ENCODE measurements around the gene ALKBH7. TPM values are rescaled to one million over a fixed set of nuclear protein-coding genes. Genes with fewer than 3 reads are reported as not detected.
"Not testable (repeated sequence)": the region's sequence is repeated elsewhere in the genome, so short reads cannot be mapped to it uniquely, and the experiment has no call there.

The ALKBH7 gene
- total RNA-seq, 2 experiments from 2014 or later: 75.3 to 78.7 TPM

DNA sequence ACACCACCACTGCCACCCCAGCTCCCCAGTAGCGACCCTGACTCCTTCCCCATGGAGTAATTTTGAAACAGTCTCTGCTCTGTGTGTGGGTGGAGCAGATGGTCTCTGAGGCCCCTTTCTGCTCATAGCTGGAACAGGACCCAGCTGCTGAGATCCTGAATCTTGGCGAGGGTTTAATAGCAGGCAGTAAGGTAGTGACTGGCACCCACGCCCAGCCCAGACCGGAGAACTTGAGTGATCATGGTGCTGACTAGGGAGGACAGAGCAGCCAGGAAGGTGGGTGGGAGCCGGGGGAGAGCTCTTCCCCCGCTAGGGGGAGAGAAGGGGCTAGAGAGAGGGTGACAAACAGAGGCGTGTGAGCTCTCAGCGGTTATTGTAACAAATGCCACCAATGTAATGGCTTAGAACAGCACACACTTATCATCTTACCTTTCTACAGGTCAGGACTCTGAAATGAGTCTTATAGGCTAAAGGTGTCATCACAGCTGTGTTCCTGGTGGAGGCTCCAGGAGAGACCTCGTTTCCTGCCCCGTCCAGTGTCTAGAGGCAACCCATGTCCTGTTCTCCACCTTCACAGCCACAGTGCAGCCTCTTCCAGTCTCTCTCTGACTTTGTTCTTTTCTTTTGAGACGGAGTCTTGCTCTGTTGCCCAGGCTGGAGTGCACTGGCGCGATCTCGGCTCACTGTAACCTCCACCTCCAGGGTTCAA lies 31.9 kb upstream of the ALKBH7 start:
- CTCF ChIA-PET: no interaction called here
- ATAC-seq (ENCODE audit: poor library complexity): no peak
- H3K27ac Mint-ChIP-seq: no peak overlapping the region

GRCh38 chr19:6343462-6343861 lies 29.1 kb upstream of the ALKBH7 start:
- H3K27ac ChIP-seq (ENCODE audit: low read depth in 1 of 2, low read length in 2 of 2): no peak overlapping the region
- no peak for DNase-seq
- ChIA-PET CTCF (no interaction called here), POLR2A (no interaction called here)
- no peaks in the 10 kb centered on the region for H3K27me3 ChIP-seq (ENCODE audit: control insufficient read depth in 1 of 2, insufficient read depth in 2 of 2, low read length in 2 of 2)
- H3K4me3 ChIP-seq (ENCODE audit: low read length): no peak overlapping the region
- no peaks in the 10 kb centered on the region for H3K4me1 ChIP-seq (ENCODE audit: insufficient read depth, low read length)
- Mint-ChIP-seq H3K27me3 (no peaks in the 10 kb centered on the region), H3K9me3 (no peaks in the 10 kb centered on the region), H3K36me3 (ENCODE audit: low read depth) (peaks cover 27% of the 10 kb centered on the region), H3K27ac (no peak overlapping the region), H3K4me3 (no peak overlapping the region), H3K4me1 (ENCODE audit: low read depth) (no peaks in the 10 kb centered on the region)
- intact Hi-C loops (cut with DNase I, micrococcal nuclease): no loop called here
- H3K9me3 ChIP-seq (ENCODE audit: control insufficient read depth in 1 of 2, insufficient read depth in 1 of 2, low read length in 2 of 2): no peaks in the 10 kb centered on the region
- peaks cover 24% of the 10 kb centered on the region for H3K36me3 ChIP-seq (ENCODE audit: insufficient read depth, low read length)
- ATAC-seq (ENCODE audit: poor library complexity): no peak
- no peak for TF ChIP-seq CTCF (IDR thresholded peaks at IDR 0.05)

More for the DNA sequence above, 31.9 kb upstream of the ALKBH7 start:
- H3K4me1 ChIP-seq (ENCODE audit: insufficient read depth, low read length): no peaks in the 10 kb centered on the region
- Mint-ChIP-seq H3K27me3 (no peaks in the 10 kb centered on the region), H3K36me3 (ENCODE audit: low read depth) (peaks cover 19% of the 10 kb centered on the region), H3K9me3 (no peaks in the 10 kb centered on the region), H3K4me3 (no peak overlapping the region), H3K4me1 (ENCODE audit: low read depth) (no peaks in the 10 kb centered on the region)
- peaks cover 9% of the 10 kb centered on the region for H3K36me3 ChIP-seq (ENCODE audit: insufficient read depth, low read length)
- H3K4me3 ChIP-seq (ENCODE audit: low read length): no peak overlapping the region
- H3K9me3 ChIP-seq (ENCODE audit: control insufficient read depth in 1 of 2, insufficient read depth in 1 of 2, low read length in 2 of 2): no peaks in the 10 kb centered on the region
- H3K27ac ChIP-seq (ENCODE audit: low read depth in 1 of 2, low read length in 2 of 2): no peak overlapping the region
- intact Hi-C loops (cut with DNase I, micrococcal nuclease): no loop called here
- TF ChIP-seq CTCF (IDR thresholded peaks at IDR 0.05): no peak
- no peaks in the 10 kb centered on the region for H3K27me3 ChIP-seq (ENCODE audit: control insufficient read depth in 1 of 2, insufficient read depth in 2 of 2, low read length in 2 of 2)
- POLR2A ChIA-PET: no interaction called here
- DNase-seq: no peak

DNA sequence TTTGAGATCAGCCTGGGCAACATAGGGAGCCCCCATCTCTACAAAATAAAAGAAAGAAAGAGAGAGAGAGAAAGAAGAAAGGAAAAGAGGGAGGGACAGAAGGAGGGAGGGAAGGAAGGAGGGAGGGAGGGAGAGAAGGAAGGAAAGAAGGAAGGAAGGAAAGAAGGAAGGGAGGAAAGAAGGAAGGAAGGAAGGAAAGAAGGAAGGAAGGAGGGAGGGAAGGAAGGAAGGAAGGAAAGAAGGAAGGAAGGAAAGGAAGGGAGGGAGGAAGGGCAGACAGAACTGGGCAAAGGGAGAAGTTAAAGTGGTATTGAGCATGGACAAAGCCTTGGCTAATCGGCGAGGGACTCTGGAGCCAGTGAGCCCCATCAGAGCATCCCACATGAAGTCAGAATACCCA lies 23.3 kb upstream of the ALKBH7 start:
- POLR2A ChIA-PET; DNase-seq; H3K9me3 ChIP-seq (ENCODE audit: control insufficient read depth in 1 of 2, insufficient read depth in 1 of 2, low read length in 2 of 2); H3K4me1 ChIP-seq (ENCODE audit: insufficient read depth, low read length); H3K27ac Mint-ChIP-seq; H3K27me3 Mint-ChIP-seq; H3K4me1 Mint-ChIP-seq (ENCODE audit: low read depth); CTCF ChIA-PET; H3K9me3 Mint-ChIP-seq; ATAC-seq (ENCODE audit: poor library complexity); intact Hi-C loops (cut with DNase I, micrococcal nuclease); H3K4me3 Mint-ChIP-seq; H3K27me3 ChIP-seq (ENCODE audit: control insufficient read depth in 1 of 2, insufficient read depth in 2 of 2, low read length in 2 of 2); H3K27ac ChIP-seq (ENCODE audit: low read depth in 1 of 2, low read length in 2 of 2); H3K4me3 ChIP-seq (ENCODE audit: low read length): not testable (repeated sequence)
- H3K36me3 Mint-ChIP-seq (ENCODE audit: low read depth): peaks cover 56% of the 10 kb centered on the region
- H3K36me3 ChIP-seq (ENCODE audit: insufficient read depth, low read length): peaks cover 28% of the 10 kb centered on the region

GRCh38 chr19:6350688-6351087 lies 21.9 kb upstream of the ALKBH7 start:
- Histone ChIP-seq H3K27ac (ENCODE audit: low read depth in 1 of 2, low read length in 2 of 2) (no peak overlapping the region), H3K9me3 (ENCODE audit: control insufficient read depth in 1 of 2, insufficient read depth in 1 of 2, low read length in 2 of 2) (no peaks in the 10 kb centered on the region), H3K27me3 (ENCODE audit: control insufficient read depth in 1 of 2, insufficient read depth in 2 of 2, low read length in 2 of 2) (no peaks in the 10 kb centered on the region), H3K36me3 (ENCODE audit: insufficient read depth, low read length) (peaks cover 25% of the 10 kb centered on the region), H3K4me3 (ENCODE audit: low read length) (no peak overlapping the region), H3K4me1 (ENCODE audit: insufficient read depth, low read length) (no peaks in the 10 kb centered on the region)
- ChIA-PET CTCF (no interaction called here), POLR2A (no interaction called here)
- Mint-ChIP-seq H3K4me3 (no peak overlapping the region), H3K27ac (no peak overlapping the region), H3K36me3 (ENCODE audit: low read depth) (peaks cover 59% of the 10 kb centered on the region), H3K9me3 (no peaks in the 10 kb centered on the region), H3K27me3 (no peaks in the 10 kb centered on the region), H3K4me1 (ENCODE audit: low read depth) (no peaks in the 10 kb centered on the region)
- intact Hi-C loops (cut with DNase I, micrococcal nuclease): no loop called here
- DNase-seq: no peak
- ATAC-seq (ENCODE audit: poor library complexity): no peak
- no peak for TF ChIP-seq CTCF (IDR thresholded peaks at IDR 0.05)

Data from CD4-positive, alpha-beta T cell (primary cell).